Measurements from ENCODE around the gene TMEM217.
A peak's percentile ranks its signal among the peaks of the same experiment; 100 is the strongest.
"Not testable (repeated sequence)": the region's sequence is repeated elsewhere in the genome, so short reads cannot be mapped to it uniquely, and the experiment has no call there.

Gene TMEM217

GRCh38 chr6:37218511-37218910, 39.4 kb downstream of the TMEM217 start:
- no peak for DNase-seq (ENCODE audit: low read depth in 1 of 2, low spot score in 1 of 2)

DNA sequence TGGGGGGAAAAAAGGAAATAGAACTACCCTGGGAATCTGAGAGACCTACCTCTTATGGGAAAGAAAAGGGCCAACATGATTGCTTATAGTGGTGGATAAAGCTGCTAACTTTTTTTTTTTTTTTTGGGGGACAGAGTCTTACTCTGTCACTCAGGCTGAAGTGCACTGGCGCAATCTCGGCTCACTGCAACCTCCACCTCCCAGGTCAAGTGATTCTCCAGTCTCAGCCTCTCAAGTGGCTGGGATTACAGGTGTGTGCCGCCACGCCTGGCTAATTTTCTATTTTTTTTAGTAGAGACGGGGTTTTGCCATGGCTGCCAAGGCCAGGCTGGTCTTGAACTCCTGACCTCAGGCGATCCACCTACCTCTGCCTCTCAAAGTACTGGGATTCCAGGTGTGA, 39.9 kb downstream of the TMEM217 start:
- DNase-seq (ENCODE audit: low read depth in 1 of 2, low spot score in 1 of 2), result no peak

GRCh38 chr6:37212268-37212667, 45.7 kb downstream of the TMEM217 start:
- DNase-seq (ENCODE audit: low read depth in 1 of 2, low spot score in 1 of 2), result no peak

GRCh38 chr6:37210313-37210968, 47.5 kb downstream of the TMEM217 start:
- DNase-seq (ENCODE audit: low read depth in 1 of 2, low spot score in 1 of 2), result peak; percentile 52 to 83

DNA sequence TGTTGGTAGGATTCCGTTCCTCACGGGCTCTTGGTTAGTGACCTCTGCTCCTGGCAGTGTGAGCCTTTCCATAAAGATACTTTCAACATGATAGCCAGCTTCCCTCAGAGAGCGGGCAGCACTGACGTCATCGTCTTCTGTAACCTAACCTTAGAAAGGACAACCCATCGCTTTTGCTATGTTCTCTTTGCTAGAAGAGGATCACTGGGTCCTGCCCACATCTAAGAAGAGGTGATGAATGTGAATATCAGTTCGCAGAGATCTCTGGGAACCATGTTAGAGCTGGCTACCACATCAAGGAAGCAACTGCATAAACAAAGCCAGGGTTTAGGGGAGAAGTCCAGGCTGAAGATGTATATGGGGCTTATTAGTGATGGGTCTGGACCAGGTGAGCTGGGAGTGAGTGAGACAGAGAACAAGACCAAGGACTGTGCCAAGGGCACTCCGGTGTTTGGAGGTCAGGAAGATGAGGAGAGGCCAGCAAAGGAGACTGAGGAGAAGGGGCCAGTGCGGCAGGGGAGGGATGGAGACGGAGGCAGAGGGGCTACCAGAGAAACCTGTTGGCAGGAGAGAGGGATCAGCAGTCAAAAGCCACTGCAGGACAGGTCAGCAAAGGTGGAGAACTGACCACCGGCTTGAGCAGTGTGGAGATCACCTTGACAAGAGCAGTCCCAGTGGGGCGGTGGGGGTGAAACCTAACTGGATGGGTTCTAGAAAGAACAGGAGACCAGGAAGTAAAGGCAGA, 48.3 kb downstream of the TMEM217 start:
- DNase-seq (ENCODE audit: low read depth in 1 of 2, low spot score in 1 of 2), result no peak

GRCh38 chr6:37208793-37209192, 49.2 kb downstream of the TMEM217 start:
- no peak for DNase-seq (ENCODE audit: low read depth in 1 of 2, low spot score in 1 of 2)

- DNase-seq (ENCODE audit: low read depth in 1 of 2, low spot score in 1 of 2), result peak; percentile 82 to 87
Observed at GRCh38 chr6:37207903-37208456, 50.0 kb downstream of the TMEM217 start.

DNA sequence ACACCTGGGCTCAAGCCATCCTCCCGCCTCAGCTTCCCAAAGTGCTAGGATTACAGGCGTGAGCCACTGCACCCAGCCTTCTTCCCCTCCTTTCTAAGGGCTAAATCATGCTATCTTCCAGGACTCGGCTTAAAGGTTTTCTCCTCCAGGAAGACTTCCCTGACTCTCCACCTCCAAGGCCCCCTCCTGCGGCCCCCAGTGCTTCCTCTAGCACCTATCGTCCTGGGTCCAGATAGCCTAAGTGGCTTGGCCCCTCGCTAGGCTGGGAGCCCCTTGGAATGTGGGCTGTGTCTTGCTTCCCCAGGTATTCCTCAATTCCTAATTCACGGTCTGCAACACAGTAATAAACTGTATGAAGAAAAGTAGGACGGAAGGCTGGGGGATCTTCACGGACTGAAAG, 51.3 kb downstream of the TMEM217 start:
- DNase-seq (ENCODE audit: low read depth in 1 of 2, low spot score in 1 of 2), result no peak

DNA sequence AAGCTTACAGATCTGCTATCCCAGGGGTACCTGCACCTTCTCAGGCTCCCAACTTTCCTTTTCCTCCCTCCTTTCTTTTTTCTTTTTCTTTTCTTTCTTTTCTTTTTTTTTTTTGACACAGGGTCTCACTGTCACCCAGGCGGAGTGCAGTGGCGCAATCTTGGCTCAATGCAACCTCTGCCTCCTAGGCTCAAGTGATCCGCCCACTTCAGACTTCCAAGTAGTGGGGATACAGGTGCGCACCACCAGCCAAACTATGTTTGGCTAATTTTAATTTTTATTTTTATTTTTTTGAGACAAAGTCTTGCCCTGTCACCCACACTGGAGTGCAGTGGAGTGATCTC, 52.0 kb downstream of the TMEM217 start:
- DNase-seq (ENCODE audit: low read depth in 1 of 2, low spot score in 1 of 2), result no peak

DNA sequence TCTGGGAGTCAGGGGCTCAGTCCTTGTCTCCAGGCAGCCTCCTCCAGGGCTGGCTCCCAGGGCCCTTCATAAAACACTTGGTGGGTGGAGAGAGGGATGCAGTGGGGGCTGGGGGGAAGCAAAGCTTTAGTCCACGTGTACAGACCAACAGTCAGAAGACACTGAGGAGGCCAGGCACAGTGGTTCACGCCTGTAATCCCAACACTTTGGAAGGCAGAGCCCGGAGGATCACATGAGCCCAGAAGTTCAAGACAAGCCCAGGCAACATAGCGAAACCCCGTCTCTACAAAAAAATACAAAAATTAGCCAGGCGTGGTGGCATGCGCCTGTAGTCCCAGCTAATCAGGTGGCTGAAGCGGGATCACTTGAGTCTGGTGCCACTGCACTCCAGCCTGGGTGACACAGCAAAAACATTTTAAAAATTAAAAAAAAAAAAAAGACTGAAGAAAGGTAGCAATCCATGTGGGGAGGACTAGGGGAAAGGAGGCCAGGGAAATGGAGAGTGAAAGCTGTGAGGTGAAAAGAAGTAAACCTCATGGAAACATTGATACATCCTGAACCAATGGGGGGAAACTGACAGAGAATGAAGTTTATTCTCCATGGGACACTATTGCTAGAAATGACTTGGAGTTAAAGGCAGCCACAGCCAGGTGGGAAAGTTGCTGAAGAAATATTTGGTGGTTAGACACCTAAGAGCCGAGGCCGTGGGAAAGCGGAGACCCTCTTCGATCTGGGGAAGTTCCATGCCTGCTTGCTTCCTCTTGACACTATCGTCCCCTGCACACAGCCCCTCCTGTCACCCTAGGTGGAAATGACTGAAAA, 52.6 kb downstream of the TMEM217 start:
- no peak for DNase-seq (ENCODE audit: low read depth in 1 of 2, low spot score in 1 of 2)

DNA sequence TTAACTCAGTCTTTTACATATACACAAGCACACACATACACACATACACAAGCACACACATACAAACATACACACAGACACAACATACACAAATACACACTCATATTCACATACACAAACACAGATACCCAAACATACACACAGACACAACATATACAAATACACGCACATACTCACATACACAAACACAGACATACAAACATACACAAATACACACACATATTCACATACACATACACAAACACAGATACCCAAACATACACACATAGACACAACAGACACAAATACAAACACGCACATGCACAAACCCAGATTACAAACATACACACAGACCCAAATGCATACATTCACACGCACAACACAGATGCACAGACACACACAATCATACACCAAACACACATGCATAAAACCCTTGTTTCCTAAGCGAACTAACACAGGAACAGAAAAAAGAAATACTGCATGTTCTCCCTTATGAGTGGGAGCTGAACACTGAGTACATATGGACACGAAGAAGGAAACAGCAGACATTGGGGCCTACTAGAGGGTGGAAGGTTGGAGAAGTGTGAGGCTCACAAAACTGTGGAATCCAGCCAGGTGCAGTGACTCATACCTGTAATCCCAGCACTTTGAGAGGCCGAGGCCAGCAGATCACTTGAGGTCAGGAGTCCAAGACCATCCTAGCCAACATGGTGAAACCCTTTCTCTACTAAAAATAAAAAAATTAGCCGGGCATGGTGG, 53.8 kb downstream of the TMEM217 start:
- no peak for DNase-seq (ENCODE audit: low read depth in 1 of 2, low spot score in 1 of 2)

GRCh38 chr6:37202788-37203491, 55.0 kb downstream of the TMEM217 start:
- no peak for DNase-seq (ENCODE audit: low read depth in 1 of 2, low spot score in 1 of 2)

GRCh38 chr6:37201726-37202125, 56.2 kb downstream of the TMEM217 start:
- DNase-seq (ENCODE audit: low read depth in 1 of 2, low spot score in 1 of 2), result no peak

DNA sequence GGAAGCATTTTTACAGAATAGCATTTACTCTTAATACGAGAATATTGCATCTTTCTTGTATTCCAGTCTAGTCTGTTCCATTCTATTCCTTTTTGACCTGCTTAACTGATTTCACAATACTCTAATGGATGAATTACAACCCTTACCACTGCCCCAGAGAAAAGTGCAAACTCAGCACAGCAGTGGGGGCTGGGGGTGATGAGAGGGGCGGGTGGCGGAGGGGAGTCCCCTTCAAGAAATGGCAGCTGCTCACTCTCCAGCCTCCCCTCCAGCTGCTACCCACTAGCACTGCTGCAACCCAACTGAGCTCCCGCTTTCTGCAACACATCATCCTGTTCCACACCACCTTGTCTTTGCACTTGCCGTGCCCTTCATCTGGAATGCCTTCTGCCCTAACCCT, 57.9 kb downstream of the TMEM217 start:
- DNase-seq (ENCODE audit: low read depth in 1 of 2, low spot score in 1 of 2), result no peak

GRCh38 chr6:37196451-37196850, 61.5 kb downstream of the TMEM217 start:
- DNase-seq (ENCODE audit: low read depth in 1 of 2, low spot score in 1 of 2), result not testable (repeated sequence)

- not testable (repeated sequence) for DNase-seq (ENCODE audit: low read depth in 1 of 2, low spot score in 1 of 2)
Observed at GRCh38 chr6:37194886-37195285, 63.1 kb downstream of the TMEM217 start.

DNA sequence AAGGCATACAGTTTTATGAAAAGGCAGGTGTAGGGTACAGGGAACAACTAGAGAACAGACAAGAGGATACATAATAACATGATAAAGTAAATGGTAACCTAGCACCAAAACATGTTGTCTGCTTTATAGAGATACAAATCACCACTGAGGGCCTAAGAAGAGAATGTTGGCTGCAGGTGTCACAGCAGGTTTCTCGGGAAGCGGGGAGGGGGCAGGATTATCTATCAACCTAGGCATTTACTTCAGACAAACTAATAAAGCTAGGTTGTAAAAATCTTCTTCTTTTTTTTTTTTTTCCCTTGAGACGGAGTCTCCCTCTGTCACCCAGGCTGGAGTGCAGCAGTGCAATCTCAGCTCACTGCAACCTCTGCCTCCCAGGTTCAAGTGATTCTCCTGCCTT, 65.3 kb downstream of the TMEM217 start:
- DNase-seq (ENCODE audit: low read depth in 1 of 2, low spot score in 1 of 2), result no peak

- DNase-seq (ENCODE audit: low read depth in 1 of 2, low spot score in 1 of 2), result no peak
Observed at GRCh38 chr6:37190159-37190535, 67.8 kb downstream of the TMEM217 start.

DNA sequence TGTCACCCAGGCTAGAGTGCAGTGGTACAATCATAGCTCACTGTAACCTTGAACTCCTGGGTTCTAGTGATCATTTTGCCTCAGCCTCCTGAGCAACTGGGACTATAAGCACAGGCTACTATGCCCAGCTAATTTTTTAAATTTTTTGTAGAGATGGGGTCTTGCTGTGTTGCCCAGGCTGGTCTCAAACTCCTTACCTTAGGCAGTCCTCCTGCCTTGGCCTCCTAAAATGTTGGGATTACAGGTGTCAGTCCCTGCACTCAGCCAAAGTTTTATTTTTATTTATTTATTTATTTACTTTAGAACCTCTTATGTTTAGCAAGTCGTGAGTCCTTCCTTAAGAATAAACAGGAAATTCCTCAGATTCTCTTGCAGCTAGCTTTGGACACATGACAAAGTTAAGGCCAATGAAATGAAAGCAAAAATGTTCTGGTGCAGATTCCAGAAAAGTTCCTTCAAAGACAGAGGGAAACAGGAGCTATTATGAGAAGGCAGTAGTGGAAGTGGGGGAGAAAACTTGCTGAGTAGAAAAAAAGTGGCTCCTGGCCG, 68.9 kb downstream of the TMEM217 start:
- DNase-seq (ENCODE audit: low read depth in 1 of 2, low spot score in 1 of 2), result no peak

DNA sequence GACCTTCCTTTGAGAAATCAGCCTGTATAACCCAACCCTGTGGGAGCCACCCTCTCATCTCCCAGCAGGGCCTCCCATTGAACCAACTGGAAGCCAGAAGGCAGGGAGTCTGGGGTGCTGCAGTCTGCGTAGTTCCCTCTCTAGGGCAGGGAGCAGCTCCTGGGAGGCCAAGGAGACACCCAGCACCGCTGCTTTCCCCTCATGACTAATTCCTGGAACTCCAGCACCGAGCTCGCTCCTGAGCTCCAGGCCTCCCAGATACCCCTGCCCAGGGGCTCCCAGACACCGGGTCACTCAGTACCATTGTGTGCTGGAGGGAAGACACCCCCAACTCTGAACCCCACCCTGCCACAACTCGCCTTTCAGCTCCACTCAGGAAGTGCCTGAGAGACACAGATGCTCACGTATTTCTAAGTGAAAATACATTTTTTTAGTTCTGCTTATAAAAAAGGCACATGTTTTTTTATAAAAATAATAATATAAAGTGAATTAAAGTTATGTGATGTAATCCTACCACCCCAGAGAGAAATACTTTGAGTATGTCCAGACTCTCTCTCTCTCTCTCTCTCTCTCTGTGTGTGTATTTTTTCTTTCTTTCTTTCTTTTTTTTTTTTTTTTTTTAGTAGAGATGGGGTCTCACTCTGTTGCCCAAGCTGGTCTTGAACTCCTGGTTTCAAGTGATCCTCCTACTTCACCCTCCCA, 70.5 kb downstream of the TMEM217 start:
- no peak for DNase-seq (ENCODE audit: low read depth in 1 of 2, low spot score in 1 of 2)
